ENCODE data around the gene RHAG. TPM values are rescaled to one million over a fixed set of nuclear protein-coding genes. Genes with fewer than 3 reads are reported as not detected.
A peak's percentile ranks its signal among the peaks of the same experiment; 100 is the strongest.

RHAG gene
- polyA plus RNA-seq, 5 donors: 1.7 to 6.7 (median 1.8) TPM

- DNase-seq: no peak
Observed at GRCh38 chr6:49564552-49564951, 72.1 kb downstream of the RHAG start.

GRCh38 chr6:49563006-49563886 lies 73.4 kb downstream of the RHAG start:
- no peak for DNase-seq

- DNase-seq: no peak
Observed at GRCh38 chr6:49558238-49558637, 78.4 kb downstream of the RHAG start.

DNA sequence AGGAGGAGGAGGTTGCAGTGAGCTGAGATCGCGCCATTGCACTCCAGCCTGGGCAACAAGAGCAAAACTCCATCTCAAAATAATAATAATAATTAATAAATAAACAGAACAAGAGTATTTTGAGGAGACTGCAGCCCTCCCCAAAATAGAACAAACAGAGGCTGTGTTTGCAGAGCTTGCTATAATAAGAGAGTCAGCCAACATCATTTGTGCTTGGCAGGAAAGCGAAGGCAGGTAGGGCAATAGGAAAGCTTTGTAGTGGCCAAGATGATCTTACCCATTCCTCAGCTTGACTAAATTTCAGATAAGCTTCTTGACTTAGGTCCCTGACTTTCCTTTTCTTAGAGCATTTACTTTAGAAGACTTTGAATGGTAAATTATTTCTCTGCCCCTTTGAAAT lies 79.5 kb downstream of the RHAG start:
- DNase-seq: no peak

DNA sequence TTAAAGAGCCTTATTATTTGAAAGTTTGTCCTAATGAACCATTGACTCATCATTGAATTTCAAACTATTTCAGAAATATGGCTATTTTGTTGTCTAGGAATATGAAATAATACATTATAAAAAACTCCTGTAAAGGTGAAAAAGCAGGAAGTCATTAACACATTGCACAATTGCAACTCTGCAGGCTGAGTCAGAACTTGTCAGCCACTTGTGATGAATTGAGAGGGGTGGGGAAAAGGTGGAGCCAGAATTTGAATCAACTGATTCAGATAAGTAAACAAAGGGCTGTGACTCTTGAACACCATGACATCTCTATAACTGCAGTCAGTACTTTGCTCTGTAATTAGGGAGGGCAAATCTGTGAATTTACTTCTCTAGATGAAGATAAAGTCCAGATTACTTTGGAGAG lies 80.2 kb downstream of the RHAG start:
- DNase-seq: peak in 1 of 2 donors; percentile 43

DNA sequence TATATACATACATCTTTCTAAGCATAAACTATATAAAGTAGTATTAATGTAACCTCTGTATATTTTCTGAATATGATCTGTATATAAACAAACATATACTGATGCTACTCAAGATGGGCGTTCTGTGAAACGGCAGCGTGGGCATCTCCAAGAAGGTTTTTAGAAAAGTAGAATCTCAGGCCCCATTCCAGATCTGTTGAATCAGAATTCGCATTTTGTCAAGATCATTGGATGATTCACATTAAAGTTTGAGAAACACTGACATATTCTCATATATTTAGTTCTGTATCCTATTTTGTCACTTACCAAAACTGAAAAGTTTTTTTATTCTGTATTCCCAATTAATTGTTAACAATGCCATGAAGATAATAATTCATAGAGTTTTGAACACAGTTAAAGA lies 80.7 kb downstream of the RHAG start:
- no peak for DNase-seq

Other genes starting within 250 kb of the RHAG start
- 10 to 100 TPM; 28.7 to 48.4 (median 37.0) TPM for gene MMUT, start 173.6 kb downstream of the RHAG start, polyA plus RNA-seq (ENCODE audit: insufficient read depth in 1 of 5, insufficient read length in 5 of 5, low replicate concordance in 1 of 5)
- 10 to 100 TPM in 4 of 5 donors, 1 to 10 TPM in 1; 9.4 to 21.1 (median 16.3) TPM for gene CENPQ, start 173.5 kb downstream of the RHAG start, polyA plus RNA-seq (ENCODE audit: insufficient read depth in 1 of 5, insufficient read length in 5 of 5, low replicate concordance in 1 of 5)
- gene GLYATL3, start 136.9 kb downstream of the RHAG start, polyA plus RNA-seq (ENCODE audit: insufficient read depth in 1 of 5, insufficient read length in 5 of 5, low replicate concordance in 1 of 5): not detected
- gene C6orf141, start 86.2 kb downstream of the RHAG start, polyA plus RNA-seq (ENCODE audit: insufficient read depth in 1 of 5, insufficient read length in 5 of 5, low replicate concordance in 1 of 5): 1 to 10 TPM; 2.6 to 5.3 (median 3.9) TPM
- gene CRISP2, start 76.7 kb upstream of the RHAG start, polyA plus RNA-seq (ENCODE audit: insufficient read depth in 1 of 5, insufficient read length in 5 of 5, low replicate concordance in 1 of 5): 1 to 10 TPM in 2 of 5 donors, under 1 TPM in 3; 0.18 to 1.2 (median 0.62) TPM
- 1 to 10 TPM in 1 of 5 donors, under 1 TPM in 4; 0.20 to 1.2 (median 0.35) TPM for gene CRISP3, start 107.5 kb upstream of the RHAG start, polyA plus RNA-seq (ENCODE audit: insufficient read depth in 1 of 5, insufficient read length in 5 of 5, low replicate concordance in 1 of 5)
- gene PGK2, start 150.4 kb upstream of the RHAG start, polyA plus RNA-seq (ENCODE audit: insufficient read depth in 1 of 5, insufficient read length in 5 of 5, low replicate concordance in 1 of 5): not detected
- not detected for gene CRISP1, start 229.7 kb upstream of the RHAG start, polyA plus RNA-seq (ENCODE audit: insufficient read depth in 1 of 5, insufficient read length in 5 of 5, low replicate concordance in 1 of 5)